OCI-LY1 (cell line): ENCODE data around the gene ZNF385D.

Source experiments
- H2AFZ ChIP-seq: fragments of 200-600 bp; sonication (generic), shearing (Covaris generic); 2 replicates; pipeline ENCODE4 v1.6.0; 2014; ENCODE audit warnings: antibody characterized with exemption, mild to moderate bottlenecking, low read length
- H3F3A ChIP-seq: fragments of 200-600 bp; sonication (generic), shearing (Covaris generic); 2 replicates; pipeline ENCODE4 v1.6.0; 2014; ENCODE audit warnings: mild to moderate bottlenecking, antibody characterized with exemption, low read length, moderate library complexity; ENCODE audit not compliant: insufficient read depth
- H3K27ac ChIP-seq: fragments of 200-600 bp; sonication (generic); 2 replicates; pipeline ENCODE4 v1.5.1; 2014; ENCODE audit warnings: low read length, mixed run types, mild to moderate bottlenecking, low read depth; ENCODE audit not compliant: poor library complexity, severe bottlenecking
- H3K27me3 ChIP-seq: fragments of 200-600 bp; sonication (generic); 2 replicates; pipeline ENCODE4 v1.6.0; 2014; ENCODE audit warnings: antibody characterized with exemption, mild to moderate bottlenecking, low read length, moderate library complexity; ENCODE audit not compliant: insufficient read depth
- H3K36me3 ChIP-seq: fragments of 200-600 bp; sonication (generic); 2 replicates; pipeline ENCODE4 v1.6.1; 2014; ENCODE audit warnings: mild to moderate bottlenecking, antibody characterized with exemption, low read length, moderate library complexity, mixed read lengths; ENCODE audit not compliant: insufficient read depth
- H3K4me1 ChIP-seq: fragments of 200-600 bp; sonication (generic); 2 replicates; pipeline ENCODE4 v1.5.1; 2014; ENCODE audit warnings: mild to moderate bottlenecking, low read length, moderate library complexity; ENCODE audit not compliant: insufficient read depth, severe bottlenecking
- H3K4me2 ChIP-seq: fragments of 200-600 bp; sonication (generic), shearing (Covaris generic); 2 replicates; pipeline ENCODE4 v1.6.1; 2014; ENCODE audit warnings: low read length
- H3K4me3 ChIP-seq: fragments of 200-600 bp; sonication (generic); 2 replicates; pipeline ENCODE4 v1.5.1; 2014; ENCODE audit warnings: low read length, low read depth, mild to moderate bottlenecking, mixed read lengths; ENCODE audit not compliant: poor library complexity, severe bottlenecking
- H3K79me2 ChIP-seq: fragments of 200-600 bp; shearing (Covaris generic); 2 replicates; pipeline ENCODE4 v1.6.1; 2016; ENCODE audit warnings: mixed run types, low read length, mixed read lengths; ENCODE audit not compliant: insufficient read depth
- H3K9ac ChIP-seq: fragments of 200-600 bp; sonication (generic), shearing (Covaris generic); 2 replicates; pipeline ENCODE4 v1.6.1; 2014; ENCODE audit warnings: mild to moderate bottlenecking, low read length, mixed read lengths
- H3K9me2 ChIP-seq: fragments of 200-600 bp; sonication (generic), shearing (Covaris generic); 2 replicates; pipeline ENCODE4 v1.6.1; 2014; ENCODE audit warnings: low read depth, mild to moderate bottlenecking, low read length, mixed read lengths
- H3K9me3 ChIP-seq: fragments of 200-600 bp; shearing (Covaris generic); 2 replicates; pipeline ENCODE4 v1.6.1; 2014; ENCODE audit warnings: low read length, mixed read lengths
- H4K20me1 ChIP-seq: fragments of 200-600 bp; sonication (generic), shearing (Covaris generic); 2 replicates; pipeline ENCODE4 v1.6.0; 2016; ENCODE audit warnings: mild to moderate bottlenecking, low read length; ENCODE audit not compliant: insufficient read depth
- CTCF ChIP-seq: fragments of 200-600 bp; sonication (generic), shearing (Covaris generic); IDR thresholded peaks from 2 replicates; pipeline ENCODE4 v1.5.1; 2017; ENCODE audit warnings: mild to moderate bottlenecking, antibody characterized with exemption, low read length, moderate library complexity, mixed read lengths
- EZH2 ChIP-seq: fragments of 200-600 bp; sonication (generic), shearing (Covaris generic); IDR thresholded peaks from 2 replicates; pipeline ENCODE4 v1.8.0; 2017; ENCODE audit warnings: borderline replicate concordance, mixed run types, mild to moderate bottlenecking, antibody characterized with exemption, low read length, moderate library complexity, mixed read lengths

ZNF385D gene

GRCh38 chr3:21744793-21745192, 6.2 kb downstream of the ZNF385D start:
- Histone ChIP-seq H2AFZ (no peak overlapping the region), H3K4me1 (no peaks in the 10 kb centered on the region)

DNA sequence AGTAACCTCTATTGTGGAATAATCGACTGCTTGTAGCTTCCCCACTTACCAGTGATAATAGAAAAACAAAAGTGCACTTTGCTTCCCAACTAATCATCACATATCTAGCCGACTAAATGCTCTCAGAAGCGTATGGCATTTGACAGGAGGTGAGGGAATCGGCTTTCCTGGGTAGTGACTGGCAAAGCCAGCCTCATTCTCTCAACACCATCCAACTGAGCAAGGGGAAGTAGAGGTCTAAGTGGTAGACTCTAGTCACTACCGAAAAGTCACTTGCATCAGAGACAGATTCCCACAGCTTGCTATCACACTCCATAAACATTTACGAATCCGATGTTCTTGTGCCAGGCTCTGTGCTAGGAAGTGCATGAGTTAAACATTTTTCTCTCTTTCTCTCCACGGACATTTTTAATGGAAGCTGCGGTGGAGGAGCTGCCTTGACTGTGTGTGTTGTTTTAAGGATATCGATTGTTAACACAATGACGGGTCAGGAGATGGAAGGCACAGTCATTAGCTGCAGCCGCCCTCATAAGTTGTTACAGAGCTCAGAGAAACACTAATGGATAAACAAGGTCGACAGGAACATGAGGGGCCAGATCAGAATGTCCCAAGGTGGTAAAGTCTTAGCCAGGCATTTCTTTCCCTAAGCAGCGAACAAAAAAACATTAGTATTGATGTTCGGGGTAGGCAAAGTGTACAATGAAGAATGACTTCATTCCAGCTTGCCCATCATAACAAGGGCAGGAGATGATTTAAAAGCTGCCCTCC, 11.9 kb downstream of the ZNF385D start:
- H3K4me2 ChIP-seq: no peak overlapping the region
- no peaks in the 10 kb centered on the region for H3K9me3 ChIP-seq
- no peak overlapping the region for H2AFZ ChIP-seq
- TF ChIP-seq CTCF (no peak), EZH2 (no peak)
- no peaks in the 10 kb centered on the region for H4K20me1 ChIP-seq
- no peak overlapping the region for H3K4me3 ChIP-seq
- no peaks in the 10 kb centered on the region for H3K79me2 ChIP-seq
- no peaks in the 10 kb centered on the region for H3F3A ChIP-seq
- H3K4me1 ChIP-seq: no peaks in the 10 kb centered on the region
- H3K27me3 ChIP-seq: no peaks in the 10 kb centered on the region
- no peaks in the 10 kb centered on the region for H3K9me2 ChIP-seq
- H3K36me3 ChIP-seq: no peaks in the 10 kb centered on the region
- no peak overlapping the region for H3K27ac ChIP-seq
- H3K9ac ChIP-seq: no peak overlapping the region

More at GRCh38 chr3:21744793-21745192, 6.2 kb downstream of the ZNF385D start:
- H3K4me3 ChIP-seq: no peak overlapping the region
- no peak overlapping the region for H3K4me2 ChIP-seq
- H3K27me3 ChIP-seq: no peaks in the 10 kb centered on the region
- H3F3A ChIP-seq: no peaks in the 10 kb centered on the region
- H4K20me1 ChIP-seq: no peaks in the 10 kb centered on the region
- TF ChIP-seq EZH2 (no peak), CTCF (no peak)
- no peaks in the 10 kb centered on the region for H3K79me2 ChIP-seq
- no peak overlapping the region for H3K27ac ChIP-seq
- H3K9me2 ChIP-seq: no peaks in the 10 kb centered on the region
- no peak overlapping the region for H3K9ac ChIP-seq
- no peaks in the 10 kb centered on the region for H3K36me3 ChIP-seq
- H3K9me3 ChIP-seq: no peaks in the 10 kb centered on the region

- H3K9ac ChIP-seq: no peak overlapping the region
- no peak overlapping the region for H2AFZ ChIP-seq
- H4K20me1 ChIP-seq: no peaks in the 10 kb centered on the region
- no peak overlapping the region for H3K27ac ChIP-seq
- no peaks in the 10 kb centered on the region for H3K36me3 ChIP-seq
- H3K4me2 ChIP-seq: no peak overlapping the region
- H3K4me3 ChIP-seq: no peak overlapping the region
- no peaks in the 10 kb centered on the region for H3K27me3 ChIP-seq
- H3K79me2 ChIP-seq: no peaks in the 10 kb centered on the region
- no peaks in the 10 kb centered on the region for H3K4me1 ChIP-seq
- TF ChIP-seq EZH2 (no peak), CTCF (no peak)
- H3K9me3 ChIP-seq: no peaks in the 10 kb centered on the region
- H3F3A ChIP-seq: no peaks in the 10 kb centered on the region
- no peaks in the 10 kb centered on the region for H3K9me2 ChIP-seq
These were observed 12.7 kb downstream of the ZNF385D start for GRCh38 chr3:21738283-21738682.
